ENCODE data around the gene NSRP1. TPM values are rescaled to one million over a fixed set of nuclear protein-coding genes. Genes with fewer than 3 reads are reported as not detected.

The NSRP1 gene
- total and polyA plus RNA-seq, 4 donors, result 7.0 to 25.7 (median 9.9) TPM

- Histone ChIP-seq H3K9ac (ENCODE audit: low read depth in 1 of 2, low read length in 2 of 2) (no peak overlapping the region), H3K27ac (ENCODE audit: low read depth in 1 of 2, low read length in 2 of 2) (no peak overlapping the region), H3K36me3 (ENCODE audit: control insufficient read depth in 4 of 4, insufficient read depth in 3 of 4, low read depth in 1 of 4, low read length in 3 of 4) (no peaks in the 10 kb centered on the region), H3K4me3 (ENCODE audit: low read depth in 1 of 3, low read length in 3 of 3) (peak overlapping the region in 1 of 3 donors; percentile 49), H3K27me3 (ENCODE audit: control insufficient read depth in 4 of 4, insufficient read depth in 4 of 4, low read length in 3 of 4) (no peaks in the 10 kb centered on the region), H3K9me3 (ENCODE audit: control insufficient read depth in 4 of 4, low read length in 3 of 4) (no peaks in the 10 kb centered on the region), H3K4me1 (ENCODE audit: control insufficient read depth in 4 of 4, insufficient read depth in 4 of 4, low read length in 3 of 4) (peaks cover 11 to 17% (median 16%) of the 10 kb centered on the region in 4 donors)
- DNase-seq (ENCODE audit: low spot score), result no peak
- TF ChIP-seq, protein P1, sequence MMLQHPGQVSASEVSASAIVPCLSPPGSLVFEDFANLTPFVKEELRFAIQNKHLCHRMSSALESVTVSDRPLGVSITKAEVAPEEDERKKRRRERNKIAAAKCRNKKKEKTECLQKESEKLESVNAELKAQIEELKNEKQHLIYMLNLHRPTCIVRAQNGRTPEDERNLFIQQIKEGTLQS (IDR thresholded peaks at IDR 0.05), result no peak
- TF ChIP-seq, protein P2, sequence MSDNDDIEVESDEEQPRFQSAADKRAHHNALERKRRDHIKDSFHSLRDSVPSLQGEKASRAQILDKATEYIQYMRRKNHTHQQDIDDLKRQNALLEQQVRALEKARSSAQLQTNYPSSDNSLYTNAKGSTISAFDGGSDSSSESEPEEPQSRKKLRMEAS (IDR thresholded peaks at IDR 0.05), result no peak
- TF ChIP-seq EGR1 (IDR thresholded peaks at IDR 0.05; ENCODE audit: low read depth in 2 of 2), result no peak
- TF ChIP-seq RXRA (IDR thresholded peaks at IDR 0.05), result no peak
- TF ChIP-seq, protein P3, sequence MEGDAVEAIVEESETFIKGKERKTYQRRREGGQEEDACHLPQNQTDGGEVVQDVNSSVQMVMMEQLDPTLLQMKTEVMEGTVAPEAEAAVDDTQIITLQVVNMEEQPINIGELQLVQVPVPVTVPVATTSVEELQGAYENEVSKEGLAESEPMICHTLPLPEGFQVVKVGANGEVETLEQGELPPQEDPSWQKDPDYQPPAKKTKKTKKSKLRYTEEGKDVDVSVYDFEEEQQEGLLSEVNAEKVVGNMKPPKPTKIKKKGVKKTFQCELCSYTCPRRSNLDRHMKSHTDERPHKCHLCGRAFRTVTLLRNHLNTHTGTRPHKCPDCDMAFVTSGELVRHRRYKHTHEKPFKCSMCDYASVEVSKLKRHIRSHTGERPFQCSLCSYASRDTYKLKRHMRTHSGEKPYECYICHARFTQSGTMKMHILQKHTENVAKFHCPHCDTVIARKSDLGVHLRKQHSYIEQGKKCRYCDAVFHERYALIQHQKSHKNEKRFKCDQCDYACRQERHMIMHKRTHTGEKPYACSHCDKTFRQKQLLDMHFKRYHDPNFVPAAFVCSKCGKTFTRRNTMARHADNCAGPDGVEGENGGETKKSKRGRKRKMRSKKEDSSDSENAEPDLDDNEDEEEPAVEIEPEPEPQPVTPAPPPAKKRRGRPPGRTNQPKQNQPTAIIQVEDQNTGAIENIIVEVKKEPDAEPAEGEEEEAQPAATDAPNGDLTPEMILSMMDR (IDR thresholded peaks at IDR 0.05; ENCODE audit: low read depth, low read length, missing input control), result no peak
- TF ChIP-seq HNF4A (conservative IDR thresholded peaks at IDR 0.05), result no peak
- no peak for TF ChIP-seq GABPA (IDR thresholded peaks at IDR 0.05 in 1 of 2, conservative IDR thresholded peaks at IDR 0.05 in 1 of 2)
- WGBS, result 35% methylated on average over 12 of the region's 12 CpGs
These were observed 118.3 kb downstream of the NSRP1 start for GRCh38 chr17:30234964-30235363.

- Histone ChIP-seq H3K27me3 (ENCODE audit: control insufficient read depth in 4 of 4, insufficient read depth in 4 of 4, low read length in 3 of 4) (no peaks in the 10 kb centered on the region), H3K4me1 (ENCODE audit: control insufficient read depth in 4 of 4, insufficient read depth in 4 of 4, low read length in 3 of 4) (peaks cover 11 to 17% (median 16%) of the 10 kb centered on the region in 4 donors), H3K9me3 (ENCODE audit: control insufficient read depth in 4 of 4, low read length in 3 of 4) (no peaks in the 10 kb centered on the region), H3K27ac (ENCODE audit: low read depth in 1 of 2, low read length in 2 of 2) (no peak within 1 kb of the TSS), H3K4me3 (ENCODE audit: low read depth in 1 of 3, low read length in 3 of 3) (peak within 1 kb of the TSS in 2 of 3 donors; percentile 46 to 49), H3K9ac (ENCODE audit: low read depth in 1 of 2, low read length in 2 of 2) (no peak within 1 kb of the TSS), H3K36me3 (ENCODE audit: control insufficient read depth in 4 of 4, insufficient read depth in 3 of 4, low read depth in 1 of 4, low read length in 3 of 4) (no peaks in the 10 kb centered on the region)
- 7% methylated on average over 82 of the region's 82 CpGs for WGBS
- TF ChIP-seq EGR1 (IDR thresholded peaks at IDR 0.05; ENCODE audit: low read depth in 2 of 2) (no peak), JUND (IDR thresholded peaks at IDR 0.05) (no peak), SP1 (IDR thresholded peaks at IDR 0.05) (no peak)
- DNase-seq (ENCODE audit: low spot score), result no peak
These were observed 119.0 kb downstream of the NSRP1 start, which contains the start of gene SLC6A4 for GRCh38 chr17:30235386-30236296. Gene SLC6A4, minus strand, starts transcription at chr17:30235697. Its CDS starts 13,739 bp downstream, at chr17:30221958.

Small RNA genes lying within 50 kb of the gene (small RNA-seq; reads per million reads assigned to genes)
- gene AC104984.5, result not detected

Other genes starting within 250 kb of the NSRP1 start
- 10 to 100 TPM in 1 of 2 donors, 1 to 10 TPM in 1; 8.6 to 14.1 TPM for gene SSH2, start 186.6 kb upstream of the NSRP1 start, total RNA-seq
- 10 to 100 TPM in 1 of 2 donors, 1 to 10 TPM in 1; 7.5 to 13.9 TPM for gene SSH2, start 186.6 kb upstream of the NSRP1 start, polyA plus RNA-seq
- gene EFCAB5, start 175.2 kb upstream of the NSRP1 start, total RNA-seq, result under 1 TPM; under 0.01 to 0.05 TPM
- not detected for gene EFCAB5, start 175.2 kb upstream of the NSRP1 start, polyA plus RNA-seq
- gene SLC6A4, start 118.9 kb downstream of the NSRP1 start, total RNA-seq, result under 1 TPM in 1 of 2 donors, not detected in 1; 0.70 TPM
- gene SLC6A4, start 118.9 kb downstream of the NSRP1 start, polyA plus RNA-seq, result under 1 TPM in 1 of 2 donors, not detected in 1; 0.05 TPM
- 10 to 100 TPM; 15.1 to 17.5 TPM for gene BLMH, start 175.1 kb downstream of the NSRP1 start, total RNA-seq
- 10 to 100 TPM in 1 of 2 donors, 1 to 10 TPM in 1; 4.2 to 10.7 TPM for gene BLMH, start 175.1 kb downstream of the NSRP1 start, polyA plus RNA-seq
- gene TMIGD1, start 217.2 kb downstream of the NSRP1 start, total RNA-seq, result not detected
- not detected for gene TMIGD1, start 217.2 kb downstream of the NSRP1 start, polyA plus RNA-seq